ENCODE data around the gene ADAMTS14.

ADAMTS14 gene

DNA sequence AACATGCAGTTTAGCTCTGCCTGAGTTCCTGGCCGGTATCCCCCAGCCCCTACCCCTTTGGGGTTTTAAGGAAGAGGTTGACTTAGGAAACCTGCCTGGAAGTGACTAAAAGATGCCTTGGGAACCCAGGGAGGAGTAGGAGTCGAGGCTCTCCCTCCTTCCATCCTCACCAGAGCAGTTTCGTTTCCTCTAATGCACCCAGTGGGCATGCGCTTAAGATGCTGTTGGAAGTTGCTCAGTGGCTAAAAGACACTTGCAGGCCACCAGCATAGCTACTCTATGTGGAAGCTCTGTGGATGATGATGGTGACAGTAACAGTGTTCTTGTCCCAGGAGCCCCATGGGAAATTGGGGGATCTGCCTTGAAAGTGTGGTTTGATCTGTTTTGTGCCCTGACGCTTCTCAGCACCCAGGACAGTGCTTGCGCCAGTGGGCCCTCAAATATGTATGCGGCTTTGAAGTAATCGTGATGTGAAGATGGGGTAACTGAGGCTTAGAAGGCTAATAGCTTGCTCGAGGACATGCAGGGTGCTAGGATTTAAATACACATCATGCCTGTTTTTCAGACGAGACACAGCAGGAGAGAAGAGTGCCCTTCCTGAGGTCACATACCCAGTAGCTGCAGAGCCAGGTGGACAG, 80.8 kb downstream of the ADAMTS14 start:
- DNase-seq (ENCODE audit: insufficient read length) (no peak), FAIRE-seq (no peak)
- TF ChIP-seq TAF1 (IDR thresholded peaks at IDR 0.05; ENCODE audit: borderline replicate concordance, low read depth, low read length) (no peak), POLR2AphosphoS5 (IDR thresholded peaks at IDR 0.05; ENCODE audit: low read depth, low read length) (no peak), POLR2A (IDR thresholded peaks at IDR 0.05; ENCODE audit: low read depth, low read length) (no peak)

DNA sequence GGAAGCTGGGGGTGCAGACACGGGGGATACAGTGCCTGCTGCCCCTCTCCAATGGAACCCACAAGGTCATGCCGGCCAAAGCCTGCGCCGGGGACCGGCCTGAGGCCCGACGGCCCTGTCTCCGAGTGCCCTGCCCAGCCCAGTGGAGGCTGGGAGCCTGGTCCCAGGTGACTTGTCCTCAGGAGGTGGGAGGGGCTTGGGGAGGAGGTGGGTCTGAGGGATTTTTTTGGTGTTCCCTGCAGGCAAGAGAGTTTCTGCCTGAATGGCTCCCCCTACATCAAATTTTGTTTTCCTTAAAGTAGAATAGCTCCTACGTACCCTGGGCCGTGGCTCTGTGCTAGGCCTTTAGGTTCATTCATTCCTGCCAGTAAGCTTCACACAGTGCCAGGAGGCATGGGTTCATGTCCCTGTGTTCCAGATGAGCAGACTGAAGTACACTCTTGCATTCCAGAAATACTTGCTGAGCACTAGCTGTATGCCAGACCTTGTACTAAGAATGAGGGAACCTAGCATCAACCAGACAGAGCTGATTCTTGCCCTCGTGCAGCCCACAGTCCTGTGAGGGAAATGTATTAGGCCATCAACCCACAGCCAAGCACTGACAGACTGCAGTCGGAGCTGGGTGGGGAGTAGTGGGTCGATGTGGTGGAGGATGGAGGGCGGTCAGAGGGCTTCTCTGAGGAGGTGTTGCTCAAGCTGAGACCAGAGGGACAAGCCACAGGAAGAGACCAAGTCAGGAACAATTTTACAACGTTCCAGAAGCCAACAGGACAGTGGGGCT, 81.7 kb downstream of the ADAMTS14 start:
- FAIRE-seq (no peak), DNase-seq (ENCODE audit: insufficient read length) (no peak)
- no peak for TF ChIP-seq POLR2AphosphoS5 (IDR thresholded peaks at IDR 0.05; ENCODE audit: low read depth, low read length)
- no peak for TF ChIP-seq TAF1 (IDR thresholded peaks at IDR 0.05; ENCODE audit: borderline replicate concordance, low read depth, low read length)
- no peak for TF ChIP-seq POLR2A (IDR thresholded peaks at IDR 0.05; ENCODE audit: low read depth, low read length)

DNA sequence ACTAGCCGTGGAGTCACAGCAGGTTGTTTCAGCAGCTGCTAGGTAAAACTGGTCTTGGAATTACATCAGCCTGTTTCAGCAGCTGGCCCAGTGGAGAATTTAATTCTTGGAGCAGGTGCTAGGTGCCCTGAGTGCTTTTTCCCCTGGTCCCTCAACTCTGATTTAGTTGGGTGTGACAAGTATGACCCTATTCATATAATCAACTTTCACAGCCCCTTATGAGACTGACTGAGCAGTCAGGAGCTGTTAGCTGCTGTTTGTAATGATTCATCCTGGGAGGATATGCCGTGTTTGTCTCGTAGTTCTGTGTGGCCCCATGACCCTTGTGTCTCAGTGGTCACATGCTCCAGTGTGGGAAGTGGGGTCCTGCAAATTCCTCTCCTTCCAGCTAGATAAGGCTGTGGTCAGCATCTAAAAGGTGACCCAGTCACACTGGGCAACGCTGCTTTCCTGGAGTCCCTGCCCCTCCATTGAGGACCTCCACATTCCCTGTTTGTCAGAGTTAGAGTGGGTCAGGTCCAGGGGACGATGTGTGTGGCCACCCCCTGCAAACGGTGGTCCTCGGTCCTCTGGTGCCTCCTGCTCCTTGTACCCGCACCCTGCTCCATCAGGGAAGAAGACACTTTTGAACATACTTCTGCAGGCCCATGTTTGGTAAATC, 84.5 kb downstream of the ADAMTS14 start:
- no peak for FAIRE-seq
- no peak for DNase-seq (ENCODE audit: insufficient read length)
- TF ChIP-seq POLR2AphosphoS5 (IDR thresholded peaks at IDR 0.05; ENCODE audit: low read depth, low read length) (no peak), POLR2A (IDR thresholded peaks at IDR 0.05; ENCODE audit: low read depth, low read length) (no peak), TAF1 (IDR thresholded peaks at IDR 0.05; ENCODE audit: borderline replicate concordance, low read depth, low read length) (no peak)

DNA sequence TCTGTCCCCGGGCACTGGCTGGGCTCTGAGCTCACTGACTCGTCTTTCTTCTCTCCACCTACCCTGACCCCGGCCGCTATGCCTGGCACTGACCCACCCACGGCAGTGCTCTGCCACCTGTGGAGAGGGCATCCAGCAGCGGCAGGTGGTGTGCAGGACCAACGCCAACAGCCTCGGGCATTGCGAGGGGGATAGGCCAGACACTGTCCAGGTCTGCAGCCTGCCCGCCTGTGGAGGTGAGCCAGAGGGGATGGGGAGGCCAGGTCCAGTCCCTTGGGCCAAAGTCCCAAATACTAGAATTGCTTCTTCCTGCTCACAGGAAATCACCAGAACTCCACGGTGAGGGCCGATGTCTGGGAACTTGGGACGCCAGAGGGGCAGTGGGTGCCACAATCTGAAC, 85.5 kb downstream of the ADAMTS14 start:
- no peak for TF ChIP-seq POLR2AphosphoS5 (IDR thresholded peaks at IDR 0.05; ENCODE audit: low read depth, low read length)
- TF ChIP-seq POLR2A (IDR thresholded peaks at IDR 0.05; ENCODE audit: low read depth, low read length), result no peak
- no peak for TF ChIP-seq TAF1 (IDR thresholded peaks at IDR 0.05; ENCODE audit: borderline replicate concordance, low read depth, low read length)
- FAIRE-seq (no peak), DNase-seq (ENCODE audit: insufficient read length) (no peak)

DNA sequence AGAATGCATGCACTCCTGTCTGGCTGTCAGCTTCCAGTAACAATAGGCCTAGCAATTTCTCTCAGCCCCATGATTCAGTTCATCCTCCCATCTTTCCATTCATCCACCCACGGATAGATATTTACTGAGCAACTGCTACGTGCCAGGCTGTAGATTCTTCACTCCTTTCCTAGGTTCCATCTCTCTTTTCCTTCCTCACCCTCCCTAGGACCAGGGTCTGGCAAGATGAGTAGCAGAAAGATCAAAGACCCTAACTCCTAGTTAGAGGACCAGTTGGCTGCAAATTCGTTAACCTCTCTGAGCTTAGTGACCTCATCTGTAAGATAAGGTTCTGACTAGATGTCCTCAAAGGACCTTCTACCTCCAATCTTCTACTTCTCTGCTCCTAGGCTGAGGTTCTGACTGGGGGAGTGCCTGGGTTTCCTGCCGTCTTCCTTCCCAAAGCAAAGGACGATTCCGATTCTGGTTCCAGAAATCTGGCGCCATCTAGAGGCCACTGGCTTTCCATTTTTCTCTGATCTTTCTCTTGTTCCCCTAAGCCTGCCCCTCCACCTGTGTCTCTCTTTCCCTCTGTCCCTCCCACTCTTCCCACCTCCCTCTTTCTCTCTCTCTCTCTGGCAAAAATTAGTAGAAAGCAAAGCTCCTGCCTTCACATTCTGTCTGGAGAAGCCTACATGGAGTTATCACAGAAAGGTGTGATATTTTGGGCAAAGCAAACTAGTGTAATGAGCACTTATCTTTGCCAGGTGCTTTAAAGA, 86.6 kb downstream of the ADAMTS14 start:
- TF ChIP-seq POLR2A (IDR thresholded peaks at IDR 0.05; ENCODE audit: low read depth, low read length) (no peak), TAF1 (IDR thresholded peaks at IDR 0.05; ENCODE audit: borderline replicate concordance, low read depth, low read length) (no peak), POLR2AphosphoS5 (IDR thresholded peaks at IDR 0.05; ENCODE audit: low read depth, low read length) (no peak)
- DNase-seq (ENCODE audit: insufficient read length), result peak; percentile 50
- FAIRE-seq, result peak; percentile 68

DNA sequence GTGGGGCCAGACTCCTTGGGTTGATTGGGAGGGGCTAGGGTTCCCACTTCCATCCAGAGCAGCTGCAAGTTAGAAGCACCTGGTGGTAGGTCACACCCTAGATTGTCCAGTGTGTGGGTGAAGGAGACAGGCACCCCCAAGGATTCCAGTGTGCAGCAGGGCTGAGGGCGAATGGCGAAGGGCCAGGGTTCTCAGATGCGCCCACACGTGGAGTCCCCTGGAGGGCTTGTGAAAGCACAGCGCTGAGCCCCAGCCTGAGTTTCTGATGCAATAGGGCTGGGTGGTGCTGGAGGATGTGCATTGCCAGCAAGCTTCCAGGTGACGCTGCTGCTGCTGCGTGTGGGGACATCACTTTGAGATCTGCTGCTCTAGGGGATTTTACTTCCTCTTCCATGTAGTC, 87.5 kb downstream of the ADAMTS14 start:
- DNase-seq (ENCODE audit: insufficient read length), result no peak
- TF ChIP-seq TAF1 (IDR thresholded peaks at IDR 0.05; ENCODE audit: borderline replicate concordance, low read depth, low read length) (no peak), POLR2A (IDR thresholded peaks at IDR 0.05; ENCODE audit: low read depth, low read length) (no peak), POLR2AphosphoS5 (IDR thresholded peaks at IDR 0.05; ENCODE audit: low read depth, low read length) (no peak)
- FAIRE-seq, result no peak

DNA sequence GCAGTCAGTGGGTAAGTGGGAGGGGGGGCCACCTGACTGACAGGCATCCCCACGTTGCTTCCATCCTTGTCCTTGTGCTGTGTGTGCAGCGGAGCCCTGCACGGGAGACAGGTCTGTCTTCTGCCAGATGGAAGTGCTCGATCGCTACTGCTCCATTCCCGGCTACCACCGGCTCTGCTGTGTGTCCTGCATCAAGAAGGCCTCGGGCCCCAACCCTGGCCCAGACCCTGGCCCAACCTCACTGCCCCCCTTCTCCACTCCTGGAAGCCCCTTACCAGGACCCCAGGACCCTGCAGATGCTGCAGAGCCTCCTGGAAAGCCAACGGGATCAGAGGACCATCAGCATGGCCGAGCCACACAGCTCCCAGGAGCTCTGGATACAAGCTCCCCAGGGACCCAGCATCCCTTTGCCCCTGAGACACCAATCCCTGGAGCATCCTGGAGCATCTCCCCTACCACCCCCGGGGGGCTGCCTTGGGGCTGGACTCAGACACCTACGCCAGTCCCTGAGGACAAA, 88.0 kb downstream of the ADAMTS14 start:
- no peak for FAIRE-seq
- DNase-seq (ENCODE audit: insufficient read length), result no peak
- TF ChIP-seq TAF1 (IDR thresholded peaks at IDR 0.05; ENCODE audit: borderline replicate concordance, low read depth, low read length) (no peak), POLR2A (IDR thresholded peaks at IDR 0.05; ENCODE audit: low read depth, low read length) (no peak), POLR2AphosphoS5 (IDR thresholded peaks at IDR 0.05; ENCODE audit: low read depth, low read length) (no peak)

DNA sequence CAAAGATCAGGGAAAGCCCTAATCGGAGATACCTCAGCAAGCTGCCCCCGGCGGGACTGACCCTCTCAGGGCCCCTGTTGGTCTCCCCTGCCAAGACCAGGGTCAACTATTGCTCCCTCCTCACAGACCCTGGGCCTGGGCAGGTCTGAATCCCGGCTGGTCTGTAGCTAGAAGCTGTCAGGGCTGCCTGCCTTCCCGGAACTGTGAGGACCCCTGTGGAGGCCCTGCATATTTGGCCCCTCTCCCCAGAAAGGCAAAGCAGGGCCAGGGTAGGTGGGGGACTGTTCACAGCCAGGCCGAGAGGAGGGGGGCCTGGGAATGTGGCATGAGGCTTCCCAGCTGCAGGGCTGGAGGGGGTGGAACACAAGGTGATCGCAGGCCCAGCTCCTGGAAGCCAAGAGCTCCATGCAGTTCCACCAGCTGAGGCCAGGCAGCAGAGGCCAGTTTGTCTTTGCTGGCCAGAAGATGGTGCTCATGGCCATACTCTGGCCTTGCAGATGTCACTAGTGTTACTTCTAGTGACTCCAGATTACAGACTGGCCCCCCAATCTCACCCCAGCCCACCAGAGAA, 88.8 kb downstream of the ADAMTS14 start:
- FAIRE-seq, result no peak
- no peak for TF ChIP-seq TAF1 (IDR thresholded peaks at IDR 0.05; ENCODE audit: borderline replicate concordance, low read depth, low read length)
- no peak for TF ChIP-seq POLR2AphosphoS5 (IDR thresholded peaks at IDR 0.05; ENCODE audit: low read depth, low read length)
- no peak for TF ChIP-seq POLR2A (IDR thresholded peaks at IDR 0.05; ENCODE audit: low read depth, low read length)
- no peak for DNase-seq (ENCODE audit: insufficient read length)

DNA sequence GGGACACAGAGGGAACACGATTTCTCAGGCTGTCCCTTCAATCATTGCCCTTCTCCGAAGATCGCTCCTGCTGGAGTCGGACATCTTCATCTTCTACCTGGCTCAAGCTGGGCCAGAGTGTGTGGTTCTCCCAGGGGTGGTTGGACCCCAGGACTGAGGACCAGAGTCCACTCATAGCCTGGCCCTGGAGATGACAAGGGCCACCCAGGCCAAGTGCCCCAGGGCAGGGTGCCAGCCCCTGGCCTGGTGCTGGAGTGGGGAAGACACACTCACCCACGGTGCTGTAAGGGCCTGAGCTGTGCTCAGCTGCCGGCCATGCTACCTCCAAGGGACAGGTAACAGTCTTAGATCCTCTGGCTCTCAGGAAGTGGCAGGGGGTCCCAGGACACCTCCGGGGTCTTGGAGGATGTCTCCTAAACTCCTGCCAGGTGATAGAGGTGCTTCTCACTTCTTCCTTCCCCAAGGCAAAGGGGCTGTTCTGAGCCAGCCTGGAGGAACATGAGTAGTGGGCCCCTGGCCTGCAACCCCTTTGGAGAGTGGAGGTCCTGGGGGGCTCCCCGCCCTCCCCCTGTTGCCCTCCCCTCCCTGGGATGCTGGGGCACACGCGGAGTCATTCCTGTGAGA, 89.5 kb downstream of the ADAMTS14 start:
- DNase-seq (ENCODE audit: insufficient read length) (no peak), FAIRE-seq (no peak)
- TF ChIP-seq POLR2AphosphoS5 (IDR thresholded peaks at IDR 0.05; ENCODE audit: low read depth, low read length), result no peak
- no peak for TF ChIP-seq TAF1 (IDR thresholded peaks at IDR 0.05; ENCODE audit: borderline replicate concordance, low read depth, low read length)
- TF ChIP-seq POLR2A (IDR thresholded peaks at IDR 0.05; ENCODE audit: low read depth, low read length), result no peak

DNA sequence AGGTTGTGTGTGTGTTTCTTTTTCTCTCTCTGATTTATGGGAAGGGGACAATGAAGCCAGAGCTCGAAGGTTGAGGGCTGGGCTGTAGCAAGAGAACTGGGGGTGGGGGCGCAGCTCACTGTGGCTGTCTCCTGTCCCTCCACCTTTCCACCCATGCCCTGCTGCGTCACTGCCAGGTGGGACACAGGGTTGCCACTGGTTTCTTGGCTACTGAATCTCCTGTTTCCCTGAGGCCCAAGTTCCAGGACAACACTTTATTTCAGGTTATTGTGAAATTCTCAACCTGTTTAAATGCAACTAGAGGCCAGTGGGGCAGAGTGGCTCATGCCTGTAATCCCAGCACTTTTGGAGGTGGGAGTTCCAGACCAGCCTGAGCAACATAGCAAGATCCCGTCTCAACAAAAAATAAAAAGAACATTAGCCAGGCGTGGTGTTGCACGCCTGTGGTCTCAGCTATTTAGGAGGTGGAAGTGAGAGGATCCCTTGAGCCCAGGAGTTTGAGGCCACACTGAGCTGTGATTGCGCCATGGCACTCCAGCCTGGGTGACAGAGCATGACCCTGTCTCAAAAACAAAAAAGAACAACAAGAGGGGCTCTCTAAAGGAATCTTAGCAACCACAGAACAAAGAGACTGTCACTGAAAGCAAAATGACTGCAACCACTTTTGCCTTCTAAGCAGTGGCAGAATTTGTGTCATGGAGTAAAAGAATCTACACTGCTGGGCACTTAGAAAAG, 90.3 kb downstream of the ADAMTS14 start:
- FAIRE-seq, result no peak
- DNase-seq (ENCODE audit: insufficient read length), result no peak
- TF ChIP-seq POLR2AphosphoS5 (IDR thresholded peaks at IDR 0.05; ENCODE audit: low read depth, low read length) (no peak), TAF1 (IDR thresholded peaks at IDR 0.05; ENCODE audit: borderline replicate concordance, low read depth, low read length) (no peak), POLR2A (IDR thresholded peaks at IDR 0.05; ENCODE audit: low read depth, low read length) (no peak)

Data from GM12892 (cell line).